Keratinocyte (primary cell): Measurements from ENCODE around the gene LCN10.

Experiments
- EZH2 ChIP-seq: IDR thresholded peaks from one replicate; pipeline ENCODE4 v1.6.1; 2012; ENCODE audit warnings: inconsistent platforms, mild to moderate bottlenecking, low read length, moderate library complexity
- TF ChIP-seq, protein P1 (sequence below), 3 experiments: IDR thresholded peaks in 1 of 3; conservative IDR thresholded peaks in 1 of 3; optimal IDR thresholded peaks in 1 of 3; 2 replicates in 2 of 3; 3 replicates in 1 of 3; pipeline versions ENCODE3 to v1.5.1; 2011; ENCODE audit warnings: low read length in 3 of 3, mild to moderate bottlenecking in 3 of 3, moderate library complexity in 2 of 3, control low read depth in 1 of 3, inconsistent platforms in 1 of 3; ENCODE audit not compliant: insufficient read depth in 2 of 3; ENCODE audit errors: extremely low read depth in 1 of 3

DNA sequence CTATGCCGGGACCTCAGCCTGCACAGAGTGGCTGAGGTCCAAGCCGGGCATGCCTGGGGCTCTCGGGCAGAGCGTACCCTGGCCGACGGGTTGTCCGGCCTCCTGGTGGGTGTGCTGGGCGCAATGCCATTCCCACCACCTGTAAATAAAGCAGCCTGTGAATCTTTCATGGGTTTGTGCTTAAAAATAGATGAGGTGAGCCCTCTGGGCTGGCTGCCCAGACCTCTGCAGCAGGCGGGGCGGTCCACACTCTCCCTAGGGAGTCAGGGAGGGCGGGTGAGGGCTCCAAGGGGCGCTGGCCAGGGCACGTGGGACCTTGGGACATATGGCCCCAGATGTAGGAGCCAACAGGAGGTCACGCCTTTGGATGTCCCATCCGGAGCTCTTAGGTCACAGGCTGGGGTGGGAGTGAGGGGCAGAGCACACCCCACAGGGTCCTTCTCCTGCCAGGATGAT is 51.9 kb downstream of the LCN10 start:
- TF ChIP-seq, protein P1, sequence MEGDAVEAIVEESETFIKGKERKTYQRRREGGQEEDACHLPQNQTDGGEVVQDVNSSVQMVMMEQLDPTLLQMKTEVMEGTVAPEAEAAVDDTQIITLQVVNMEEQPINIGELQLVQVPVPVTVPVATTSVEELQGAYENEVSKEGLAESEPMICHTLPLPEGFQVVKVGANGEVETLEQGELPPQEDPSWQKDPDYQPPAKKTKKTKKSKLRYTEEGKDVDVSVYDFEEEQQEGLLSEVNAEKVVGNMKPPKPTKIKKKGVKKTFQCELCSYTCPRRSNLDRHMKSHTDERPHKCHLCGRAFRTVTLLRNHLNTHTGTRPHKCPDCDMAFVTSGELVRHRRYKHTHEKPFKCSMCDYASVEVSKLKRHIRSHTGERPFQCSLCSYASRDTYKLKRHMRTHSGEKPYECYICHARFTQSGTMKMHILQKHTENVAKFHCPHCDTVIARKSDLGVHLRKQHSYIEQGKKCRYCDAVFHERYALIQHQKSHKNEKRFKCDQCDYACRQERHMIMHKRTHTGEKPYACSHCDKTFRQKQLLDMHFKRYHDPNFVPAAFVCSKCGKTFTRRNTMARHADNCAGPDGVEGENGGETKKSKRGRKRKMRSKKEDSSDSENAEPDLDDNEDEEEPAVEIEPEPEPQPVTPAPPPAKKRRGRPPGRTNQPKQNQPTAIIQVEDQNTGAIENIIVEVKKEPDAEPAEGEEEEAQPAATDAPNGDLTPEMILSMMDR (optimal IDR thresholded peaks at IDR 0.05 in 1 of 3, IDR thresholded peaks at IDR 0.05 in 1 of 3, conservative IDR thresholded peaks at IDR 0.05 in 1 of 3; ENCODE audit: extremely low read depth in 1 of 3, insufficient read depth in 2 of 3, low read length in 3 of 3): no peak
- TF ChIP-seq EZH2: no peak
